Measurements from ENCODE around the gene SNX24. TPM values are rescaled to one million over a fixed set of nuclear protein-coding genes. Genes with fewer than 3 reads are reported as not detected.

SNX24 gene
- total and polyA plus RNA-seq, 10 of the 15 experiments (the other 5 are each of a cell fraction or from before 2014, with no cell fraction given), result 0.15 to 6.6 (median 4.1) TPM

GRCh38 chr5:122909470-122910100 is 64.2 kb downstream of the SNX24 start:
- SMC1A ChIA-PET (ENCODE audit: uncharacterized antibody, unreplicated experiment), result no interaction called here
- CTCF ChIA-PET, result no interaction called here
- TF ChIP-seq, protein P1, sequence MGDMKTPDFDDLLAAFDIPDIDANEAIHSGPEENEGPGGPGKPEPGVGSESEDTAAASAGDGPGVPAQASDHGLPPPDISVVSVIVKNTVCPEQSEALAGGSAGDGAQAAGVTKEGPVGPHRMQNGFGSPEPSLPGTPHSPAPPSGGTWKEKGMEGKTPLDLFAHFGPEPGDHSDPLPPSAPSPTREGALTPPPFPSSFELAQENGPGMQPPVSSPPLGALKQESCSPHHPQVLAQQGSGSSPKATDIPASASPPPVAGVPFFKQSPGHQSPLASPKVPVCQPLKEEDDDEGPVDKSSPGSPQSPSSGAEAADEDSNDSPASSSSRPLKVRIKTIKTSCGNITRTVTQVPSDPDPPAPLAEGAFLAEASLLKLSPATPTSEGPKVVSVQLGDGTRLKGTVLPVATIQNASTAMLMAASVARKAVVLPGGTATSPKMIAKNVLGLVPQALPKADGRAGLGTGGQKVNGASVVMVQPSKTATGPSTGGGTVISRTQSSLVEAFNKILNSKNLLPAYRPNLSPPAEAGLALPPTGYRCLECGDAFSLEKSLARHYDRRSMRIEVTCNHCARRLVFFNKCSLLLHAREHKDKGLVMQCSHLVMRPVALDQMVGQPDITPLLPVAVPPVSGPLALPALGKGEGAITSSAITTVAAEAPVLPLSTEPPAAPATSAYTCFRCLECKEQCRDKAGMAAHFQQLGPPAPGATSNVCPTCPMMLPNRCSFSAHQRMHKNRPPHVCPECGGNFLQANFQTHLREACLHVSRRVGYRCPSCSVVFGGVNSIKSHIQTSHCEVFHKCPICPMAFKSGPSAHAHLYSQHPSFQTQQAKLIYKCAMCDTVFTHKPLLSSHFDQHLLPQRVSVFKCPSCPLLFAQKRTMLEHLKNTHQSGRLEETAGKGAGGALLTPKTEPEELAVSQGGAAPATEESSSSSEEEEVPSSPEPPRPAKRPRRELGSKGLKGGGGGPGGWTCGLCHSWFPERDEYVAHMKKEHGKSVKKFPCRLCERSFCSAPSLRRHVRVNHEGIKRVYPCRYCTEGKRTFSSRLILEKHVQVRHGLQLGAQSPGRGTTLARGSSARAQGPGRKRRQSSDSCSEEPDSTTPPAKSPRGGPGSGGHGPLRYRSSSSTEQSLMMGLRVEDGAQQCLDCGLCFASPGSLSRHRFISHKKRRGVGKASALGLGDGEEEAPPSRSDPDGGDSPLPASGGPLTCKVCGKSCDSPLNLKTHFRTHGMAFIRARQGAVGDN (IDR thresholded peaks at IDR 0.05), result no peak
- no peak for TF ChIP-seq NR2C1 (IDR thresholded peaks at IDR 0.05)
- TF ChIP-seq IKZF2 (IDR thresholded peaks at IDR 0.05), result no peak
- no peak for TF ChIP-seq IRF3 (IDR thresholded peaks at IDR 0.05)
- TF ChIP-seq TCF12 (IDR thresholded peaks at IDR 0.05; ENCODE audit: low read depth, low read length), result no peak
- TF ChIP-seq PKNOX1 (IDR thresholded peaks at IDR 0.05), result no peak
- TF ChIP-seq PAX5 (IDR thresholded peaks at IDR 0.05; ENCODE audit: borderline replicate concordance, low read depth, low read length), result no peak
- no peak for TF ChIP-seq E2F8 (IDR thresholded peaks at IDR 0.05; ENCODE audit: low read depth, partially characterized antibody)
- no peak for TF ChIP-seq MTA2 (IDR thresholded peaks at IDR 0.05; ENCODE audit: low read depth)
- TF ChIP-seq, protein P2, sequence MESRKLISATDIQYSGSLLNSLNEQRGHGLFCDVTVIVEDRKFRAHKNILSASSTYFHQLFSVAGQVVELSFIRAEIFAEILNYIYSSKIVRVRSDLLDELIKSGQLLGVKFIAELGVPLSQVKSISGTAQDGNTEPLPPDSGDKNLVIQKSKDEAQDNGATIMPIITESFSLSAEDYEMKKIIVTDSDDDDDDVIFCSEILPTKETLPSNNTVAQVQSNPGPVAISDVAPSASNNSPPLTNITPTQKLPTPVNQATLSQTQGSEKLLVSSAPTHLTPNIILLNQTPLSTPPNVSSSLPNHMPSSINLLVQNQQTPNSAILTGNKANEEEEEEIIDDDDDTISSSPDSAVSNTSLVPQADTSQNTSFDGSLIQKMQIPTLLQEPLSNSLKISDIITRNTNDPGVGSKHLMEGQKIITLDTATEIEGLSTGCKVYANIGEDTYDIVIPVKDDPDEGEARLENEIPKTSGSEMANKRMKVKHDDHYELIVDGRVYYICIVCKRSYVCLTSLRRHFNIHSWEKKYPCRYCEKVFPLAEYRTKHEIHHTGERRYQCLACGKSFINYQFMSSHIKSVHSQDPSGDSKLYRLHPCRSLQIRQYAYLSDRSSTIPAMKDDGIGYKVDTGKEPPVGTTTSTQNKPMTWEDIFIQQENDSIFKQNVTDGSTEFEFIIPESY (IDR thresholded peaks at IDR 0.05), result no peak
- no peak for TF ChIP-seq CHD4 (IDR thresholded peaks at IDR 0.05)
- no peak for TF ChIP-seq HDAC6 (IDR thresholded peaks at IDR 0.05; ENCODE audit: unreplicated experiment)

More at GRCh38 chr5:122909470-122910100, 64.2 kb downstream of the SNX24 start:
- WGBS (ENCODE audit: insufficient coverage, insufficient replicate concordance, low lambda C conversion rate, missing lambda C conversion rate), result 45% methylated on average over 5 of the region's 5 CpGs
- intact Hi-C loops (cut with micrococcal nuclease; ENCODE audit: unreplicated experiment) (no loop called here), in situ Hi-C loops (cut with MboI) (no loop called here)
- no peaks in the 10 kb centered on the region for H3K27me3 ChIP-seq (replicated peaks in 1 of 2; ENCODE audit: control insufficient read depth in 2 of 2, insufficient read depth in 2 of 2, low read length in 1 of 2)
- DNase-seq (ENCODE audit: low read depth, low spot score) (no peak), ATAC-seq (no peak), FAIRE-seq (no peak)
- H3K79me2 ChIP-seq (ENCODE audit: control insufficient read depth, insufficient read depth, low read length), result no peaks in the 10 kb centered on the region
- H3K36me3 ChIP-seq (ENCODE audit: control insufficient read depth in 2 of 2, insufficient read depth in 2 of 2, low read length in 1 of 2), result no peaks in the 10 kb centered on the region
- H3K4me1 ChIP-seq (ENCODE audit: control insufficient read depth, insufficient read depth, low read length), result no peaks in the 10 kb centered on the region
- POLR2A ChIA-PET, result no interaction called here
- no TSS peak for BruUV-seq (replicated peaks)
- no peaks in the 10 kb centered on the region for H4K20me1 ChIP-seq (ENCODE audit: control insufficient read depth, insufficient read depth)
- H3K9ac ChIP-seq (ENCODE audit: control insufficient read depth, insufficient read depth, low read length), result no peak overlapping the region
- H3K27ac ChIP-seq (ENCODE audit: control insufficient read depth, insufficient read depth), result no peak overlapping the region
- H3K4me3 ChIP-seq, result no peak overlapping the region
- RAD21 ChIA-PET (ENCODE audit: unreplicated experiment), result no interaction called here
- no peaks in the 10 kb centered on the region for H3K9me3 ChIP-seq (replicated peaks; ENCODE audit: control insufficient read depth, insufficient read depth, low read length)
- no peak overlapping the region for H2AFZ ChIP-seq (ENCODE audit: control insufficient read depth, low read depth, low read length)
- H3K4me2 ChIP-seq (ENCODE audit: control insufficient read depth, insufficient read depth), result no peak overlapping the region
